B cell (primary cell): ENCODE data around the gene SHC4. TPM values are rescaled to one million over a fixed set of nuclear protein-coding genes. Genes with fewer than 3 reads are reported as not detected.

ENCODE experiments used
- ATAC-seq: fragments of 200-7000 bp; cut with Tn5 transposase; one replicate; pipeline ENCODE4 v1.10.0; 2021; ENCODE audit warnings: low read depth, mild to moderate bottlenecking, moderate number of reproducible peaks, moderate library complexity
- CTCF ChIA-PET: fragments of 350-600 bp; sonication (Branson Sonifier 250); formaldehyde crosslinking; loops from one replicate; lab custom pipeline; 2021; ENCODE audit warnings: antibody characterized with exemption, inconsistent platforms; lab: Charles Lee
- POLR2A ChIA-PET: fragments of 350-600 bp; sonication (Branson Sonifier 250); formaldehyde crosslinking; loops from one replicate; lab custom pipeline; 2021; ENCODE audit warnings: antibody characterized with exemption; lab: Charles Lee
- DNase-seq: peaks from one replicate; pipeline ENCODE4 v3.0.0; 2013
- H2AFZ ChIP-seq: 2 replicates; pipeline ENCODE4 v1.6.1; 2012; ENCODE audit warnings: mild to moderate bottlenecking, low read depth, low read length; ENCODE audit not compliant: insufficient read depth, poor library complexity, severe bottlenecking
- H3K27ac ChIP-seq, 2 donors: 1 replicate in 1 of 2; 2 replicates in 1 of 2; pipeline ENCODE4 v1.5.1; 2012 to 2013; ENCODE audit warnings: low read length in 2 of 2, mild to moderate bottlenecking in 2 of 2, moderate library complexity in 1 of 2
- H3K27me3 ChIP-seq, 4 experiments: fragments of 200-600 bp in 1 of 4; sonication (generic) in 1 of 4; replicated peaks in 1 of 4; 1 replicate in 2 of 4; 2 replicates in 2 of 4; pipeline versions ENCODE4 v1.6.1 to v1.7.0; 2013 to 2016; ENCODE audit warnings: low read length in 3 of 4, mild to moderate bottlenecking in 2 of 4, mixed read lengths in 1 of 4, moderate library complexity in 1 of 4; ENCODE audit not compliant: insufficient read depth in 4 of 4, control insufficient read depth in 3 of 4; ENCODE audit errors: control extremely low read depth in 1 of 4
- H3K36me3 ChIP-seq, 2 experiments: replicated peaks in 1 of 2; 1 replicate in 1 of 2; 2 replicates in 1 of 2; pipeline versions ENCODE4 v1.6.1 to v1.7.1; 2013; ENCODE audit warnings: low read length in 1 of 2; ENCODE audit not compliant: insufficient read depth in 2 of 2, control insufficient read depth in 1 of 2; ENCODE audit errors: control extremely low read depth in 1 of 2, extremely low read depth in 1 of 2
- H3K4me1 ChIP-seq, 2 donors: fragments of 200-600 bp in 1 of 2; sonication (generic) in 1 of 2; 1 replicate in 1 of 2; 2 replicates in 1 of 2; pipeline versions ENCODE4 v1.5.1 to v1.6.1; 2013 to 2017; ENCODE audit warnings: low read length in 2 of 2; ENCODE audit not compliant: control insufficient read depth in 2 of 2, insufficient read depth in 2 of 2
- H3K4me2 ChIP-seq: replicated peaks from 2 replicates; pipeline ENCODE3; 2012; ENCODE audit warnings: mild to moderate bottlenecking, low read depth, low read length; ENCODE audit not compliant: poor library complexity, severe bottlenecking
- H3K4me3 ChIP-seq, 5 experiments: fragments of 200-600 bp in 1 of 5; sonication (generic) in 1 of 5; 1 replicate in 3 of 5; 2 replicates in 2 of 5; pipeline versions ENCODE4 v1.5.1 to v1.7.0; 2011 to 2016; ENCODE audit warnings: low read length in 4 of 5, mild to moderate bottlenecking in 4 of 5, low read depth in 2 of 5, control low read depth in 1 of 5, moderate library complexity in 1 of 5; ENCODE audit not compliant: insufficient read depth in 1 of 5; ENCODE audit errors: control extremely low read depth in 1 of 5, extremely low read depth in 1 of 5
- H3K79me2 ChIP-seq: fragments of 200-600 bp; sonication (generic); one replicate; pipeline ENCODE4 v1.6.0; 2016; ENCODE audit warnings: low read length; ENCODE audit not compliant: control insufficient read depth, insufficient read depth
- H3K9ac ChIP-seq: fragments of 200-600 bp; sonication (generic); 2 replicates; pipeline ENCODE4 v1.6.1; 2017; ENCODE audit warnings: mild to moderate bottlenecking, low read length, moderate library complexity
- H3K9me3 ChIP-seq, 3 donors: one replicate each; pipeline versions ENCODE4 v1.6.1 to v1.7.1; 2013; ENCODE audit warnings: low read length in 2 of 3; ENCODE audit not compliant: control insufficient read depth in 2 of 3, insufficient read depth in 1 of 3; ENCODE audit errors: control extremely low read depth in 1 of 3
- H4K20me1 ChIP-seq: 2 replicates; pipeline ENCODE4 v1.6.0; 2012; ENCODE audit warnings: mild to moderate bottlenecking, low read length; ENCODE audit not compliant: insufficient read depth, control insufficient read depth, poor library complexity, severe bottlenecking
- H3K27ac Mint-ChIP-seq: one replicate; pipeline ENCODE4 v1.8.0; 2021; ENCODE audit warnings: mixed read lengths
- H3K27me3 Mint-ChIP-seq: one replicate; pipeline ENCODE4 v1.8.0; 2021; ENCODE audit warnings: mixed read lengths
- H3K4me1 Mint-ChIP-seq: one replicate; pipeline ENCODE4 v1.8.0; 2021; ENCODE audit warnings: mixed read lengths
- H3K4me3 Mint-ChIP-seq: one replicate; pipeline ENCODE4 v1.8.0; 2021; ENCODE audit warnings: mixed read lengths
- H3K9me3 Mint-ChIP-seq: one replicate; pipeline ENCODE4 v1.8.0; 2022; ENCODE audit warnings: mixed read lengths; ENCODE audit not compliant: insufficient read depth
- EZH2 ChIP-seq: IDR thresholded peaks from 2 replicates; pipeline ENCODE4 v1.6.1; 2012; ENCODE audit warnings: borderline replicate concordance, low read depth, mild to moderate bottlenecking, moderate library complexity, low read length; ENCODE audit not compliant: insufficient read depth, poor library complexity, severe bottlenecking
- WGBS: methylation state at CpG from one replicate; pipeline ENCODE4 v1.1.5; 2013; ENCODE audit warnings: missing lambda C conversion rate; ENCODE audit not compliant: insufficient coverage; 5-methylcytosine and 5-hydroxymethylcytosine counted together
- intact Hi-C: fragments of 100-400 bp; cut with micrococcal nuclease; formaldehyde crosslinking; loops from one replicate; pipeline ENCODE4 v1.10.0; 2022
- polyA plus RNA-seq: library from polyadenylated mRNA; depleted of rRNA; stranded (reverse); fragments of >200 nt; gene quantifications from 2 replicates; pipeline ENCODE4 v1.2.3, GENCODE V29; 2012
- total RNA-seq, 2 donors: library from RNA; stranded (reverse); fragments of 120-200 nt in 1 of 2; gene quantifications; 1 replicate in 1 of 2; 2 replicates in 1 of 2; pipeline versions ENCODE4 v1.2.3 to v1.2.4, GENCODE V29; 2013 to 2022
- TF ChIP-seq, protein P1 (sequence below): fragments of 200-600 bp; IDR thresholded peaks from one replicate; pipeline ENCODE4 v1.8.0; 2022; ENCODE audit warnings: antibody characterized with exemption, mild to moderate bottlenecking

Gene SHC4
- total and polyA plus RNA-seq, 2 donors (not counting 1 experiment from before 2014, with no cell fraction given) = 0.04 to 0.69 TPM

DNA sequence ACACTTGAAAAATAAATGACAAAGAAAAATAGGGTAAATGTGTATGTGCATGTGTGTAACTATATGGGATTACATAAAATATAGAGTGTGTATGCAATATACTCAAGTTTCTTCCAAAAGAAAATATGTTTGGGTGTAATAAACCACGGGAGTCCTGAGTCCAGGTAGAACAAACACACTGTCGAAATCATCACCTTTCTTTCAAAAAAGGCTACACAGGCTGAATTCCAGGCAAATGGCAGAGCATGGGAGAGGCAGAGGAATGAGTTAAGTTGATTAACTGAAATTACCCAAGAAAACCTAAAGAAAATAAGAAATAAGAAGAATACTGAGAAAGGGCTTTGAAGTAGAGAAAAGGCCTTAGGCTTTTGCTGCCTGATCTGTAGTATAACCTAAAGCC lies 179.0 kb downstream of the SHC4 start:
- intact Hi-C loops = no loop called here
- Histone ChIP-seq H3K4me3 (no peak overlapping the region), H3K36me3 (peaks cover 2 to 31% of the 10 kb centered on the region in 2 experiments), H3K4me1 (no peaks in the 10 kb centered on the region), H3K79me2 (no peaks in the 10 kb centered on the region), H3K4me2 (no peak overlapping the region), H2AFZ (no peak overlapping the region), H3K27ac (no peak overlapping the region), H3K9ac (no peak overlapping the region), H3K27me3 (no peaks in the 10 kb centered on the region), H3K9me3 (no peaks in the 10 kb centered on the region), H4K20me1 (no peaks in the 10 kb centered on the region)
- Mint-ChIP-seq H3K27me3 (no peaks in the 10 kb centered on the region), H3K27ac (no peak overlapping the region), H3K4me3 (no peak overlapping the region), H3K9me3 (no peaks in the 10 kb centered on the region), H3K4me1 (no peaks in the 10 kb centered on the region)
- CTCF ChIA-PET = no interaction called here
- ATAC-seq (no peak), DNase-seq (no peak)
- WGBS = no CpG with 5 or more reads among the region's 2 CpGs
- POLR2A ChIA-PET = no interaction called here
- TF ChIP-seq EZH2 = no peak
- TF ChIP-seq, protein P1, sequence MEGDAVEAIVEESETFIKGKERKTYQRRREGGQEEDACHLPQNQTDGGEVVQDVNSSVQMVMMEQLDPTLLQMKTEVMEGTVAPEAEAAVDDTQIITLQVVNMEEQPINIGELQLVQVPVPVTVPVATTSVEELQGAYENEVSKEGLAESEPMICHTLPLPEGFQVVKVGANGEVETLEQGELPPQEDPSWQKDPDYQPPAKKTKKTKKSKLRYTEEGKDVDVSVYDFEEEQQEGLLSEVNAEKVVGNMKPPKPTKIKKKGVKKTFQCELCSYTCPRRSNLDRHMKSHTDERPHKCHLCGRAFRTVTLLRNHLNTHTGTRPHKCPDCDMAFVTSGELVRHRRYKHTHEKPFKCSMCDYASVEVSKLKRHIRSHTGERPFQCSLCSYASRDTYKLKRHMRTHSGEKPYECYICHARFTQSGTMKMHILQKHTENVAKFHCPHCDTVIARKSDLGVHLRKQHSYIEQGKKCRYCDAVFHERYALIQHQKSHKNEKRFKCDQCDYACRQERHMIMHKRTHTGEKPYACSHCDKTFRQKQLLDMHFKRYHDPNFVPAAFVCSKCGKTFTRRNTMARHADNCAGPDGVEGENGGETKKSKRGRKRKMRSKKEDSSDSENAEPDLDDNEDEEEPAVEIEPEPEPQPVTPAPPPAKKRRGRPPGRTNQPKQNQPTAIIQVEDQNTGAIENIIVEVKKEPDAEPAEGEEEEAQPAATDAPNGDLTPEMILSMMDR = no peak

DNA sequence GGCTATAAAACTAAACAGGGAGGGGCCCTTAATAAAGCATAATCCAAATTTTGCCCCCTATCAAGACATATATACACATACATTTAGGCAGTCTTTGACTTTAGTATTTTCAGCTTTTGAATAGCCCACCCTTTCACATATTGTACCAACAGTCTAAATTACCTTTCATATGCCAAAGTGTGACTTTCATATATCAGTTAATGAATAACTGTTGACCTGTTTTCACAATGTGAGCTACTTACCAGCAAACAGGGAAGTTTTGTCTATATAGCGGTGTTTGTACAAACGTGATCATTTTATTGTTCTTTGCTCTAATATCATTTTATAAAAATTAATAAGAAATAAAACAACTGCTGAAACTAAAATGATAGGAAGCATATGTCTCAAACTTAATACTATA lies 180.8 kb downstream of the SHC4 start:
- no peaks in the 10 kb centered on the region for H3K4me1 ChIP-seq
- POLR2A ChIA-PET = no interaction called here
- H3K27ac ChIP-seq = no peak overlapping the region
- no CpG with 5 or more reads among the region's 2 CpGs for WGBS
- H3K27ac Mint-ChIP-seq = no peak overlapping the region
- no peaks in the 10 kb centered on the region for H3K27me3 Mint-ChIP-seq
- no peak for ATAC-seq
- H3K4me1 Mint-ChIP-seq = no peaks in the 10 kb centered on the region
- intact Hi-C loops = no loop called here
- TF ChIP-seq EZH2 = no peak
- TF ChIP-seq, protein P1 = no peak
- peaks cover 0 to 23% of the 10 kb centered on the region in 2 experiments for H3K36me3 ChIP-seq
- no peak overlapping the region for H3K4me3 ChIP-seq
- no peak overlapping the region for H3K4me3 Mint-ChIP-seq
- H3K9me3 ChIP-seq = no peaks in the 10 kb centered on the region
- no peaks in the 10 kb centered on the region for H3K9me3 Mint-ChIP-seq
- H4K20me1 ChIP-seq = no peaks in the 10 kb centered on the region
- DNase-seq = no peak
- H3K9ac ChIP-seq = no peak overlapping the region
- no peaks in the 10 kb centered on the region for H3K79me2 ChIP-seq
- no peak overlapping the region for H2AFZ ChIP-seq
- H3K27me3 ChIP-seq = no peaks in the 10 kb centered on the region
- CTCF ChIA-PET = no interaction called here
- no peak overlapping the region for H3K4me2 ChIP-seq
